GM19438 (cell line): ENCODE measurements around the gene MAD1L1.
"Not testable (repeated sequence)": the region's sequence is repeated elsewhere in the genome, so short reads cannot be mapped to it uniquely, and the experiment has no call there.

Source experiments
- ATAC-seq: cut with Tn5 transposase; IDR thresholded peaks from one replicate; pipeline ENCODE4 v1.9.1; 2021; ENCODE audit warnings: low read depth; ENCODE audit not compliant: unreplicated experiment

MAD1L1 gene

GRCh38 chr7:1865571-1866255, 367.0 kb downstream of the MAD1L1 start:
- ATAC-seq: no peak

GRCh38 chr7:1865000-1865555, 367.7 kb downstream of the MAD1L1 start:
- no peak for ATAC-seq

- ATAC-seq: no peak
Measured at GRCh38 chr7:1864161-1864940, 368.4 kb downstream of the MAD1L1 start.

GRCh38 chr7:1863091-1863900, 369.4 kb downstream of the MAD1L1 start:
- no peak for ATAC-seq

GRCh38 chr7:1862560-1862959, 370.2 kb downstream of the MAD1L1 start:
- no peak for ATAC-seq

- no peak for ATAC-seq
Measured at GRCh38 chr7:1861799-1862458, 370.8 kb downstream of the MAD1L1 start.

- not testable (repeated sequence) for ATAC-seq
Measured at GRCh38 chr7:1860881-1861798, 371.6 kb downstream of the MAD1L1 start.

- ATAC-seq: no peak
Measured at GRCh38 chr7:1859266-1860035, 373.3 kb downstream of the MAD1L1 start.

GRCh38 chr7:1858435-1859265, 374.1 kb downstream of the MAD1L1 start:
- no peak for ATAC-seq

- no peak for ATAC-seq
Measured at GRCh38 chr7:1857487-1858421, 375.0 kb downstream of the MAD1L1 start.

- no peak for ATAC-seq
Measured at GRCh38 chr7:1856888-1857441, 375.8 kb downstream of the MAD1L1 start.

GRCh38 chr7:1856161-1856887, 376.4 kb downstream of the MAD1L1 start:
- no peak for ATAC-seq

GRCh38 chr7:1855725-1856160, 377.0 kb downstream of the MAD1L1 start:
- no peak for ATAC-seq

GRCh38 chr7:1854866-1855724, 377.6 kb downstream of the MAD1L1 start:
- ATAC-seq: no peak
